GM19452 (cell line): ENCODE data around the gene B3GALNT2.
"Not testable (repeated sequence)": the region's sequence is repeated elsewhere in the genome, so short reads cannot be mapped to it uniquely, and the experiment has no call there.

Experiments
- ATAC-seq: cut with Tn5 transposase; IDR thresholded peaks from one replicate; pipeline ENCODE4 v1.9.1; 2021; ENCODE audit not compliant: unreplicated experiment

B3GALNT2 gene

DNA sequence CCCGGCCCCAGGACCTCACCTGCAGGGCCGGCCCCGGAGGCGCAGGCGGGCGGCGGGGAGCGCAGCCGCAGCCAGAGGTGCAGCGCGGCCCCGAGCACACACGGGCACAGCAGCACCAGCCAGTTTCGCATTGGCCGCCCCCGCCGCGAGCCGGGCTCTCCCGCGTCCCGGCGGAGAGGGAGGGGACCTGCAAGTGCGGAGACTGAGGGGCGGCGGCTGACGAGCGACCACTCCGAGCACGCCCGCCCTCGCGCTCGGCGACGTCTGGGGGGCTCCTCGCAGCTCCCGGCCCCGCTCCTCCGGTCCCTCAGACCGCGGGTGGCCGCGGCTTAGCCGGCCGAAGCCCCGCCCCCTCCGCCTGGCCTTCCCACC is at the start of gene B3GALNT2:
TSS of gene B3GALNT2 (minus strand) at position 331 of the 372 bp plus-strand sequence. CDS start at position 131, 200 bp downstream.
- peak; percentile 52 for ATAC-seq

DNA sequence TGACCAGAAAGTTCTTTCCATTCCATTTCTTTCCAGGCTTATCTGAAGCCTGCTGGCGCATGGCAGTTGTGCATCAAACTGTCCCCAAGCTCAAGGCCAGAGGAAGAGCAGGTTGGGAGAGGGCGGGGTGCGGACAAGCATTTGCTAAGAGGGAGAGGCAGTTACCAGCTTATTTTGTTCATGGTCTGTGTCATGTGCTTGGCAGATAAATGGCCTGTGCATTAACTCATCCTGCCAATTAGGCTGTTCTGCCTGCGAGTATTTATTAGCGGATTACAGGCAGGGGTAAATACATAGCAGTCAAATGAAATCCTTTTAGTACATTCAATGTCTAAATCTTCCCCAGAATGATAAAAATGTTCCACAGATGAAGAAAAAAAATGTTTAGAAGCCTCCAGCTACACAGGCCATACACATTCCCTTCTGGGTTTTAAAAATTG is 48.9 kb upstream of the B3GALNT2 start:
- no peak for ATAC-seq

DNA sequence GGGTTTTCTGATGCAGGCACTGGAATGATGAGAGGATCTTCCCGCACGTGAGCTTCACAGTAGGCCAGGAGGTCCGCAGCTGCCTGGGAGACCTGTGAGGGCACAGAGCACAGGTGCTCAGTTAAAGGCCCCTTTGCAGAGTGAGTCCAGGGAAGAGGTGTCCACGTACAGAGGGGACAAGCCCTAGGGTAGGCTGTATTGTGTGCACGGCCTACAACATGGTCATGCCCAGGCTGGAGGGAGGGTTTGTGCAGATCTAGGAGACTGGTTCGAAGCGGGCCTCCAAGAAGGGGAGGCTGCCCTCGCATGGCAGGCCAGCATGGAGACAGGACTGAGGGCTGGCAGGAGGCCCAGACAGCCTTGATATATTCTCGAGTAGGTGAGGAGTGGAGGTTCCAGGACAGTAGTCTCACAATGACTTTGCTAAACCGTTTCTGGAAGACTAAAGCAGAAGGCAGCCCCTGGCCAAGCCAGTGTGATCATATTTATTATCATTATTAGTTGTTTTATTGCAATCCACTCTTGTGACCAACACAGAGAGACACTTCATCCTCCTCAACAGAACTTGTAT is 48.0 kb upstream of the B3GALNT2 start:
- ATAC-seq: no peak

DNA sequence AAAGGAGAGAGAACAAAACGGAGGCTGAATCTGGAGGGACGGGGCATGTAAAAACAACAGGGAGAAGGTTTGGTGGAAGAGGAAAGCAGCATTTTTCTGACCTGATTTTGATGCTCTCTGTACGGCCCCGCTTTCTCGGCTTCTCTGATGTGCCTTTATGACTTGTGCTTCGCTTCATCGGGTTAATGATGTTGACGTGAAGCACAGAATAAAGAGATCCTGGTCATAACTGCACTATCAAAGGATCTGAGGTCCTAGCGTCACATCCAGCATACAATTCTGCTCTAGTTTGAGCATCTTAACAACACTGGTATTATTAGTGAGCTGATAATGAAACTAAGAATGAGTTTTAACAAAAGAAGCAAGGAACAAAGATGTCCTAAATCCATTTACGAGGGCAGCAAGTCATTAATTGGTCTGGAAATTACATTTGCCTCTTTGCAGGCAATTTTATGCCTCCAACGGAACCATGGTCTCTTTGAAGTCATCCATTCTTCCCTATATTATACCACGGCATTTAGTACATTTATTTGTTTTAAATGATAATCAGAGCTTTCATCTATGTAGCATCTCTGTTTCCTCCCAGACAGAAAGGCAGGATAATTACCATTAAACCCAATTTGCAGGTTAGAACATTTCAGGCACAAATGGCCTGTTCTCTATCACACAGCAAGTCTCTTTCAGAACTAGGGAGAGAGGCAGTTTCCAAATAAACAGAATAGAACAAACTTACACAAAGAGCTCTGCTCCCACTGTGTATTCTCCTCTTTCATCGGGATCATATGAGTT is 45.3 kb upstream of the B3GALNT2 start:
- no peak for ATAC-seq

DNA sequence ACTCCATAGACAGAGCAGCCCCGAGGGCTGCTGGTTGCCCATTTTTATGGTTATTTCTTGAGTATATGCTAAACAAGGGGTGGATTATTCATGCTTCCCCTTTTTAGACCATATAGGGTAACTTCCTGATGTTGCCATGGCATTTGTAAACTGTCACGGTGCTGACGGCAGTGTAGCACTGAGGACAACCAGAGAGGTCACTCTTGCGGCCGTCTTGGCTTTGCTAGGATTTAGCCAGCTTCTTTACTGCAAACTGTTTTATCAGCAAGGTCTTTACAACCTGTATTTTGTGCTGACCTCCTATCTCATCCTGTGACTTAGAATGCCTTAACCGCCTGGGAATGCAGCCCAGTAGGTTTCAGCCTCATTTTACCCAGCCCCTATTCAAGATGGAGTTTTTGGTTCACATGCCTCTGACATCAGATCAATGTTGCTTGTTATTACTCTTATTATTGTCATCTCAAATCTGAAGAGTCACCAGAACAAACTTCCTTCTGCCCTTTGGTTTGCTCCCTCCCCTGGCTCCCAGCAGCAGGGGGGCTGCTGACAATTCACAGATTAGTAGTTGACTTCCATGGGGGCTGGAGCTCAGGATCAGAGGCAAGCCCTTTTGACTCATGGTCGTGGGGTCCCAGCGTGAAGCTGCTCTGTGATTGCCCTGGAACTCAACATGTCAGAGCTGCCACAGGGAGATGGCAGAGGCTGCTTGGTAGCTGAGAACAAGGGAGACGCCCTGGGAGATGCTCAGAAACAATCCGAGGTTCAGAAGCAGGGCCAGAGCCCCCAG is 42.3 kb upstream of the B3GALNT2 start:
- ATAC-seq: not testable (repeated sequence)

DNA sequence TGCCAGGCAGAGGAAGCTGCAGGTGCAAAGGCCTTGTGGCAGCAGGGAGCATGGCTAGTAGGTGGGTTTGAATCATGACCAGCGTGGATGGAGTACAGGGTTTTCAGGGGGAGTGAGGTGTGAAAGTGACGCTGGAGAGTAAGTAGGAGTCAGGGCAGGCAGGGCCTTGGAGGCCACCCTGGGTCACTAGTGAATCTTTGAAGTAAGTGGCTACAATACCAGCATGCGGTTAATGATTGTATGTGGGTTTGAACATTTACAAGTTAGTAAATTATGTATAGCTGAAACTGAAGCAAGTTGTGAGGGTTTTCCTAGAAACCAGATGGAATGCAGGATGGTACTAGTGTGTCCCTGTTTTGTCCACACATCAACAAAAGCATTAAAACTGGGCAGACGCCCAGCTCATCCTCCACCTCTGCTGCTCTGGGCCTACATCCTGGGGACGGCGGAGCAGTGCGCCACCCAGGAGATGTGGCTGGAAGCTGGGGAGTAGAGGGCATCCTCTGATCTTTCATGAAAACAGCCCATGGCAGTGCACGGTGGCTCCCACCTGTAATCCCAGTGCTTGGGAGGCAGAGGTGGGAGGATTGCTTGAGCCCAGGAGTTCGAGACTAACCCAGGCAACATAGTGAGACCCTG is 41.2 kb upstream of the B3GALNT2 start:
- no peak for ATAC-seq

DNA sequence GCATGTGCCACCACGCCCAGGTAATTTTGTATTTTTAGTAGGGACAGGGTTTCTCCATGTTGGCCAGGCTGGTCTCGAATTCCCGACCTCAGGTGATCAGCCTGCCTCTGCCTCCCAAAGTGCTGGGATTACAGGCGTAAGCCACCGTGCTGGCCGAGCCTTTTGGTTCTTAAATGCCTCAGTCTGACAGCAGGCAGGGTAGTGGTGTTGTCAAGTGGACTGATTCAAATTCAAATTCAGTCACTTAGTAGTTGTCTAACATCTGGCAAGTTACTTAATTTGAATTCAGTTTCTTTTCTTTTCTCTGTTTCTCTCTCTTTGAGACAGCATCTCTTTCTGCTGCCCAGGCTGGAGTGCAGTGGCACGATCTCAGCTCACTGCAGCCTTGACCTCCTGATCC is 38.6 kb upstream of the B3GALNT2 start:
- not testable (repeated sequence) for ATAC-seq

DNA sequence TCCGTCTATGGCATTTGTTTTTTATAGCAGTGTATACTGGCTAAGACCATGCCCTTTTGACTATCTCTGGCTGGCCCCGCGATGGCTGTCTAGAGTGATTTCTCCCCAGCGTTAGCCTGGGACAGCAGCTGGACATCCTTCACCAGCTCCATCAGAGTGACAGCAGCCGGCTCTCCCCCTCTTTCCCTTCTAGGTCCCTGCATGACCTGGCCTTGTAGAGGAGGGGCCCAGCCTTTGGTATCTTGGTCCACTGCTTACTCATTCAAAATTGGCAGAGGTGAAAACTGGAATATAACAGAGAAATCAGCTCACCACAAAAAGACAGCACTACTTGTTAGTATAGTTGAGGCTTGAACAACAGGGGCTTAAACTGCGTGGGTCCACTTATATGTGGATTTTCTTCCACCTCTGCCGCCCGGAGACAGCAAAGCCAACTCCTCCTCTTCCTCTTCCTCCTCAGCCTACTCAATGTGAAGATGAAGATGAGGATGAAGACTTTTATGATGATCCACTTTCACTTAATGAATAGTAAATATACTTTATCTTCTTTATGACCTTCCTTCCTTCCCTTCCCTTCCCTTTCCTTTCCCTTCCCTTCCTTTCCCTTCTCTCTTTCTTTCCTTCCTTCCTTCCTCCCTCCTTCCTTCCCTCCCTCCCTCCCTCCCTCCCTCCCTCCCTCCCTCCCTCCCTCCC is 29.4 kb upstream of the B3GALNT2 start:
- no peak for ATAC-seq

DNA sequence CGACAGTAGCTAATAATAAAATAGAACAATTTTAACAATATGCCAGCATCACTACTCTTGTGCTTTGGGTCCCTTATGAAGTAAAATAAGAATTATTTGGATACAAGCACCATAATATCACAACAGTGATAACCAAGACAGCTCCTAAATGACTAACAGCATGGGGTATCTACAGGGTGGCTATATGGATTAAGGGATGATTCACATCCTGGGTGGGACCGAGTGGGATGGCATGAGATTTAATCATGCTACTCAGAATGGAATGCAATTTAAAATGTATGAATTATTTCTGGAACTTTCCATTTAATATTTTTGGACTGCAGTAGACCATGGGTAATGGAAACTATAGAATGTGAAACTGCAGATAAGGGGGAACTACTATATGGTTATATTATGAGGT is 28.1 kb upstream of the B3GALNT2 start:
- no peak for ATAC-seq

DNA sequence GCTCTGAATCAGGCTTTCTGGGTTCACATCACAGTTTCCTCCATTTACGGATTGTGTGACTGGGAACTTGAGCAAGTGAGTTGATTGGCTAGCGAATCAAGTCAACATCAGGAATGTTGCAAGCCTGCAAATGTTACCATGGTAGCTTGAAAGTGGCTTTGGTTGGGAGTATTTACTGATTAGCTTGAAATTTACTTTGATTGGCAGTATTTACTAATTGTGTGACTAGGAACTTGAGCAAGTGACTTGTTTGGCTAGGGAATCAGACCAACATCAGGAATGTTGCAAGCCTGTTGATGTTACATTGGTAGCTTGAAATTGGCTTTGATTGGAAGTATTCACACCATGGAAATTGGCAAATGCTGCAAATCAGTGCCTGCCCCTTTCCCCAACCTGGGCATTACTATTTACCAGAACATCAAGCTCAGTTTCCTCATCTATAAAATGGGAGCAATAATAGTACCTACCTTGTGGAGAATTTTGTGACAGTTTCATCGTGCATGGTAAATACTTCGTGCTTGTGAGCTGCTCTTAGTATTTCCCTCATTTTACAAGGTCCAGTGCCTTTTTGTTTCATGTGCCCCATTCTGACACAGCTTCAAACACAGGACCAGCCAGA is 23.1 kb upstream of the B3GALNT2 start:
- no peak for ATAC-seq

DNA sequence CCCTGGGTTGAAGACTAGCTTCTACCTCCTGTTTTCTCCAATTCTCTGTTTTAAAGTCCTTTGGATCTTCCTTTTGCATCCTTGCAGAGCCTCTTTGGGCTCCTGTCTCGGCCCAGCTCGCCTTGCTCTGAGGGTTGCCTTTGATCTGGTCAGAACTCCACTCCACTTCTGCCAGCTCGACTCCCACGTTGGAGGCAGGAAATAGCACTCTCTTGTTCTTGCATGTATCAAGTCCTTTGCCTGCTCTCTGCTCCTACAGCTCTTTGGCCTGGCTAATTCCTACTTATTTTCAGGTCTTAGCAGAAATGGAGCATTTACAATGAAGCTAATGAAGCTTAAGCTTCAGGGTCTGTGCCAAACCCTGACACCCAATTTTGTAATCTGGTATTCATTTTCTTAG is 21.1 kb upstream of the B3GALNT2 start:
- ATAC-seq: no peak

DNA sequence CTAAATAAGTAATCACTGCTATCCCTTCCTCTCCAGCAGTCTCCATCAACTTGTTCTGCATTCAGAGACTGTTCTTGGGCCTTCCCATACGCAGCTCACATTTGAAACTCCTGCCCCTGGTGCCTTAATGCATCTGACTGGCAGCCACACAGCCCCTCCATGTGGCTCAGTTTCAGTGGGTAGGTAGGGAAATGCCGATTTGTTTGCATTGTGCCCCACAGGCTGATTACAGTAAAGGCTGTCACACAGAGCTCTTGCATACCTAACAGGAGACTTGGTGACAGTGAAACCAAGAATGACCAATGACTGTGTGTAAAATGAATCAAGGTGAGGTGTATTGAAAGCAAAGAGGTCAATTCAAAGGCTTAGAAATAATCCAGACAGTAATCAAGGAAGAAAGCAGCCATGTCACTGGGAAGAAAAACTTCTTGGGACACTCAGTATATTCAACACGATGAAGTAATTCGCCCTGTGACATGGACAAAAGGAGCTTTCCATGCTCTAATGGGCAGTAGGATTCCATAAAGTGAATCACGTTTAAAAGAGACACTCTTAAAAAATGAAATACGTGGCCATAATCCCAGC is 12.7 kb upstream of the B3GALNT2 start:
- no peak for ATAC-seq

DNA sequence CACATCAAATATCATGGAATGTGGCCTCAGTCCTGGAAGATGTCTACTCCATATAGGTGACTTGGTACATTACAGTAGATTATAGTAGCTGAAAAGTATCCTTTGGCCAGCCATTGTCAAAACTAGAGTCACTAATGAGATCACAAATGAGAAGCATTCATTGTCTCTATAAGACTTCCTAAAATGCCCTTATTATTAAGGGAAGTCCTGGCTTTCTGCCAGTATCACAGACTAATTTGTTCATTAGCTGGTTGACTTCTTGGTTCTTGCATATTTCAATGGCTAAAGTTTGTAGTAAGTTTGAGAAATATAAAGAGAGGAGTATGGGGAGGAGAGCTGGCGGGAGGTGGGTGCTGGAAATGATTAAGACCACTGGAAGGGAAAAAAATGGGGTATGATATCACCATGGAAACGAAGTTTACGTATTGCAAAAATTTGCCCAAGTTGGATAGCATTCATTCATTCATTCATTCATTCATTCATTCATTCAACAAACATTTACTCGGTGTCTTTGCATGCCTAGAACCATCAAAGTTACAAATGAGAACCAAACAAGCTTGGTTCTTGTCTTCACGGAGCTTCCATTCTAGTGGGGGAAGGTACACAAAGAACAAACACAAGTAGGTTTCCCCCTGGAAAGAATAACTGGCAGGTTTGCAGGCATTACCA is 11.7 kb upstream of the B3GALNT2 start:
- no peak for ATAC-seq

DNA sequence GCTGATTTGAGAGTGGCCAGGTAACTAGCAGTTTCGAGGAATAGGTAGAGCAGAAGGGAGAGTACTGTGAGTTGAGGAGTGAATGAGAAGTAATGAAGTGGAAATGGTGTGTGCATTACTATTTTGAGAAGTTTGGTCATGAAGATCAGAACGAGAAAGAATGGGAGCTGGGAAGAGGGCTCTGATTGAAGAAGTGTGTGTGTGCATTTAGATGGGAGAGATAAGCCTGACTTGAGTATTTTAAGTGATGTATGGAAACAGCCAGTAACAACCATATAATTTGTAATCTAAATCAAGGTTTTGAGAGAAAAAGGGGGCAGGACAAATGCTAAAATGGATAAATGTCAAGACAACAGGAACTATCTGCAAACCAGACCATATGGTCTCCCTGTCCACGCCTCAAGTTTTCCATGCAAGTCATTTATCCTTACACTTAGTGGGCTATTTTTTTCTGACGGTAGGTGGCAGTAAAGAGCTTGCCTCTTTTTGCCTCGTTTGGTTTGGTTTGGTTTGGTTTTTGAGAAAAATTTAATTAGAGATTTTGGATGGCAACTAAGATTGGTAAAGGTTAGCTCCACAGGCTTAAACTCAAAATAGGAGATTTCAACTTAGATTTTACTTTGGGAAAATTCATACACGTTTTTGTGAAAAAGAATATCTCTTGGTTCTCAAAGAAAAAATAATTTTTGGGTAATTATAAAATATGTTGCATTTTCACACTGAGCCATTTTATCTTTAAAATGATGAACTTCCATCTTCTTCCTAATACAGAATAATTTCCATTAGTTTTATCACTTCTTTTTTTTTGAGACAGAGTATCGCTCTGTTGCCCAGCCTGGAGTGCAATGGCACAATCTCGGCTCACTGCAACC is 9.5 kb upstream of the B3GALNT2 start:
- ATAC-seq: no peak

DNA sequence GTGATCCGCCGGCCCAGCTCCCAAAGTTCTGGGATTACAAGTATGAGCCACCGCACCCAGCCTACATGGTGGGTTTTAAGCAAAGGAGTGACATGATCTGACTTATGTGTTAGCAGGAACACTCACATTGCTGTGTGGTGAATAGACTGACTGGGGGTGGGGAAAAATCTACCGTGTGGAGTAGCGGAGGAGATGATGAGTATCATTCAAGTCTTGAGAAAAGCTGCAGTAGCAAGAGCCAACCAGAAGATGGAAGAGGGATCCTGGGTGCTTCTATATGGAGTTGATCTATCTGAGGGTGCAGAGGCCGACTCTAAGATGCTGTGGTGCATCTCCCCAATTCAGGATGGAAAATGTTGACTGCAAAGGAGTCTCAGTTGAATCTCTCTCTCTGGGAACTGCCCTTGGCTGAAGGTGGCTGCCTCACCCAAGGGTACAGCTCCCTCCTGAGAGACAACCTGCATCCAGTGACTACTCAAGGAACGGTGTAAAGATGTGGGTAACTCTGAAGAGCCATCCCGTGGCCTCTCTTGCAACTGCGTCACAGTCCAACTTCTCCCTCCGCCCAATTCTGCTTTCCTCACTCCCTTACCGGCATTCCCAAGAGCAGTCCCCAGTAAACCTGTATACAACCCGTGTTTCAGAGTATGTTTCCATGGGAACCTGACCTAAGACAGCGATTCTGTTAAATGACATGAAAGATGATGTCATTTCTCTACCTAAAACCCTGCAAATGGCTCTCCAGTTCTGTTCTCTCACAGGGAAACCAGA is 7.4 kb upstream of the B3GALNT2 start:
- no peak for ATAC-seq

DNA sequence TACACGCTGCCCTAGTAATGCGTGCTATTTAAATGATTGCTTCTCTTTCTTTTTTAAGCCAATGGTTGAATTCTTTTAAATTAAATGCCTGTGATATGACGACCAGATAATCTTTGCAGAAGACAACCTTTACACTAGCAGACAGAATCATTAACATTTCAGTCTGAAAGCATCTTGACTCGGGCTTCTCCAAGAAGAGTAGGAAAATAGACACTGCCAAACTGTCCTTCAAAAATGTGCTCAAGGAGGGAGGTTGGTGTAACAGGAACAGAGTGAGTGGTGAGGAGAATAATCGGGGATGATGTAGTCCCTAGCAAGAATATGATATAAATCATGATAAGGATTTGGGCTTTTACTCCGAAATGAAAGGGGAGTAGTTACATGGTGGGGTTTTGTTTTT is 6.6 kb upstream of the B3GALNT2 start:
- ATAC-seq: no peak

DNA sequence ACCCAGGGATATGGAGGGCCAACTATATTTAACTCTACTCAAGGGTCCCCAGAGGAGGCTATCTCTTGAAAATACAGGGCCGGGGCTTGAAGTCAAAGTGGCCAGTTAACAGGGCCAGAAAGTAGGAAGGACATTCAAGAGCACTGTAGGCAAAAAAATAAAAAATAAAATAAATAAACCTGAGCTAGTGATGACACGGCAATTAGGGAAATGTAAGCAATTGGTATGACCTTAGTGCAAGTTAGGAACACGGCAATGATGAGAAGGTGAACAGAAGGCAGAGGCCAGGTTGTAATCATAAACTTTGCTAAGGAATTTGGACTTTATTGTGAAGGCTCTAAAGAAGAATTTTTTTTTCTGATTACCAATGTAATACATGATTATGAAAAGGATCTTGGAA is 3.4 kb upstream of the B3GALNT2 start:
- ATAC-seq: no peak
